Suprapubic skin (tissue), 3 donors: ENCODE results near the gene PRDM10.

Experiments used
- POLR2A ChIP-seq, 2 donors: fragments of 450-650 bp; IDR thresholded peaks; one replicate each; pipeline ENCODE4 v1.6.1; 2017; ENCODE audit warnings: antibody characterized with exemption in 2 of 2, mild to moderate bottlenecking in 2 of 2, moderate library complexity in 2 of 2
- TF ChIP-seq, protein P1 (sequence below), 2 donors: fragments of 200-600 bp in 1 of 2; fragments of 450-650 bp in 1 of 2; sonication (generic) in 1 of 2; IDR thresholded peaks; one replicate each; pipeline ENCODE4 v1.5.1; 2016 to 2019; ENCODE audit warnings: antibody characterized with exemption in 2 of 2, mild to moderate bottlenecking in 1 of 2, moderate library complexity in 1 of 2

DNA sequence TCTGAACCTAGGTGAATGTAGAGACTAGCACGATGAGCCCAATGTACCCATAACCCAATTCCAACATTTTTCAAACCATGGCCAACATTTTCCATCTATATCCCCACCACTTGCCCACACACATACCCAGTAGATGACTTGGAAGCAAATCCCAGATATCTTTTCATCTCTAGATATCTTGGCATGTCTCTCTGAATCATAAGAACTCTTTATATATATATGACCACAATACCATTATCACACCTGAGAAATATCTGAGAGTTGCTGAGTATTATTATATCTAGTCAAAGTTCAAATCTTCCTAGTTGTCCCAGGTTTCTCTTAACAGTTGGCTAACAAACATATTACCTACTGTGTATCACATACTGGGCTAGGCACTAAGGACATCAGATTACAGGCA, 69.4 kb downstream of the PRDM10 start:
- TF ChIP-seq, protein P1, sequence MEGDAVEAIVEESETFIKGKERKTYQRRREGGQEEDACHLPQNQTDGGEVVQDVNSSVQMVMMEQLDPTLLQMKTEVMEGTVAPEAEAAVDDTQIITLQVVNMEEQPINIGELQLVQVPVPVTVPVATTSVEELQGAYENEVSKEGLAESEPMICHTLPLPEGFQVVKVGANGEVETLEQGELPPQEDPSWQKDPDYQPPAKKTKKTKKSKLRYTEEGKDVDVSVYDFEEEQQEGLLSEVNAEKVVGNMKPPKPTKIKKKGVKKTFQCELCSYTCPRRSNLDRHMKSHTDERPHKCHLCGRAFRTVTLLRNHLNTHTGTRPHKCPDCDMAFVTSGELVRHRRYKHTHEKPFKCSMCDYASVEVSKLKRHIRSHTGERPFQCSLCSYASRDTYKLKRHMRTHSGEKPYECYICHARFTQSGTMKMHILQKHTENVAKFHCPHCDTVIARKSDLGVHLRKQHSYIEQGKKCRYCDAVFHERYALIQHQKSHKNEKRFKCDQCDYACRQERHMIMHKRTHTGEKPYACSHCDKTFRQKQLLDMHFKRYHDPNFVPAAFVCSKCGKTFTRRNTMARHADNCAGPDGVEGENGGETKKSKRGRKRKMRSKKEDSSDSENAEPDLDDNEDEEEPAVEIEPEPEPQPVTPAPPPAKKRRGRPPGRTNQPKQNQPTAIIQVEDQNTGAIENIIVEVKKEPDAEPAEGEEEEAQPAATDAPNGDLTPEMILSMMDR (IDR thresholded peaks at IDR 0.05): no peak
- TF ChIP-seq POLR2A (IDR thresholded peaks at IDR 0.05): no peak
